ENCODE data around the gene OSMR.
A peak's percentile ranks its signal among the peaks of the same experiment; 100 is the strongest.
"Not testable (repeated sequence)": the region's sequence is repeated elsewhere in the genome, so short reads cannot be mapped to it uniquely, and the experiment has no call there.

Gene OSMR

DNA sequence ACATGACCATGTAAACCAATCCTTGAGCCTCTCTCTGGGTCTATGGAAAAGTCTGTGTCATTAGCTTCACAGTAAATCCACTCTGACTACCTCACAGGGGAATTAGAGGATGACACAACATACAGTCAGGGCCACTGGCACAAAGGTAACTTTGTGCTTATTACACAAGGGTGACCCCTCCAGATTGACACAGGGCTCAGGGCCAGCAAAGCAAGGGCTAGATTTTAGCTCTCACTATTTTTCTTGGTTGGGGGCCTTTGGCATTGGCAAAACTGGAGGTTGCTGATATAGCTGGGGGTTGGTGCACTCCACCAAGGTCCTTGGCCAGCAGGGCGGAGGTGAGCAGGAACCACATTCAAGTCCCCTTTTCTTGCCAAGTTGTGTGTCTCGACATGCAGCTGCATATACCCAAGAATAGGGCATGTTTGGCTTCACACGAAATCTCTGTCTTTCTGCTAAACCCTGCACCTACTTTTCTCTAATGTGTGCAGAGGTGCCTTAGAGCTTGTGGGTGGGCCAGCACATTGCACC lies 15.2 kb upstream of the OSMR start:
- no peak for DNase-seq (ENCODE audit: low read depth, low spot score)

DNA sequence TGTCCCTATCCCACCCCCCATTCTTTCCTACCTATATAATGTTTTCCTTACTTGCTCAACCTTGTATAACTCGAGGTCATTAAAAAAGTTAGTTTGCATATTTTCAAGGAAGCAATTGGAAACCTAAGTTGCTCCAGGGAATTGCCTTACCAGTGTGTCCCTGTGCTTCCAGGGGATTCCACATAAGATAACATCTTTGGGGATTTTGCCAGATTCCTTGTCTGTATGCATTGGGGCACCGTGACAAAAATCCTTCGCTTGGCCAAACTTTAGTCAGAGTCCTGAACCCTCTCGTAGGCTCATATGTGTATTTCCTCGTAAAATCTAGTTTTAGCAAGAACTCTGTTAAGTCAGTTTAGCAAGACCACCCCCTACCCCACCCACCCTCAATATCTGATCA lies 14.7 kb upstream of the OSMR start:
- no peak for DNase-seq (ENCODE audit: low read depth, low spot score)

DNA sequence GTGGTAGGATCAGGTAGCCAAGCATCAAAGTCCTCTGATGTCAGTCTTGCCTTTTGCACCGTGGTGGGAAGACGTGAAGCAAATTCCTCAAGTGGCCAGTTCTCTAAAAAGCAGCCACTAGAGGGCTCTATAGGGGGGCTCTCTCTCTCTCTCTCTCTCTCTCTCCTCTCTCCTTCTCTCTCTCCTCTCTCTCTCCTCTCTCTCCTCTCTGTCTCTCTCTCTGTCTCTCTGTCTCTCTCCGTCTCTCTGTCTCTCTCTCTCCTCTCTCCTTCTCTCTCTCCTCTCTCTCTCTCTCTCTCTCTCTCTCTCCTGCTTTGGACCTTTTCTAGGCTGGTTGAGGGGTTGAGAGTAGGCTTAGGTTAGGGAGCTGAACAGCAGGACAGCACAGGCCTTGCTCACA lies 13.9 kb upstream of the OSMR start:
- peak; percentile 64 for DNase-seq (ENCODE audit: low read depth, low spot score)

DNA sequence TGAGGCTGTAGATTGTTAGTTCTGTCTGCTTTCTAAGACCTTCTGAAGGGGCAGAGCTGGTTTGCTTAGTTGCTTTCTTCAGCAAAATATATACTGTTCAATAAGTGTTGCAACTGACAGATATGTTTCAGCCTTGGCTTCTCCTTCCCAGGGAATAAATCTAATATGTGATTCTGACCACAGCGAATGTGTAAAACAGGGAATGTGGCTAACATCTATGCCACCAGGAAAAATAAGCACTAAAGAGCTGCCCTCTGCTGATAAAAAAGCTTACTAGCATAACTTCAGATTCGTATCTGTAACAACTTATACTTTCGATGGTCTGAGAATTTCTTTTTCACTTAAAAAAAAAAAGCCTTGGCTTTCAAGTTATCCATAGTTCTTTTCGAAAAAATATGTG lies 13.0 kb upstream of the OSMR start:
- DNase-seq (ENCODE audit: low read depth, low spot score), result no peak

DNA sequence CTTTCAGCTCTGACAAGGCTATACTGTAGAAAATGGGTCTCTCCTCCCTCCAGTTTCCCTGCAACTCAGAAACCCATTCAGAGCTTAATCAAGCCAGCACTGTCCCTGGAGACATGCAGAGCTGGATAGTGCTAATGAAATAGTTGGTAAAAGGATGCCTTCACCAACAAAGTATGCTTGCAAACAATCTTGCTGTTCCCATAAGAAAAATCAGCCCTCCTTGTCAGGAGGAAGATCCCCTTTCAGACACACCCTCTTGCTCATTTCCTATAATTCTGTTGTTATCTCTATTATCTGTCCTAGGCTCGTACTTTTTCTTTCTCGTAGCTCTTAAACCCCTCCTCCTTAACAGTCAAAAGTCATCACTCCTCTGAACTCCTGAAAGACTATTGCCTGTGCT lies 9.9 kb upstream of the OSMR start:
- DNase-seq (ENCODE audit: low read depth, low spot score), result no peak

DNA sequence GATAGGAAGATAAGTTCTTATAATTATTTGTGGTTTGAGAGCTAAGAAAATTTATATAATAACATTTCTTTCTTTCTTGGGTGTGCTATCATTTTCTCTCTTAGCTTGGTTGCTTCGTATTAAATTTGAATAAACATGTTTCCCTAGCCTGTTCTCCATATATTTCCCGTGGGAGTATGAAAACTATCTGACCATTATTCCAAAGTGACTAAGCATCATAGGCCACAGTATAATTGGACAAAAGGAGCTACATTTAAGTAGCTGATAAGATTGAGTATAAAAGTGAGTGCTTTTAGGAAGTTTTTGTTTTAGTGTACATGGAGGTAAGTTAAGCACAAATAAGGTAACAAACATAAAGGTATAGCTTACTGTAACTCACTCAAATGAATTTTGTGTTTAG lies 8.4 kb upstream of the OSMR start:
- DNase-seq (ENCODE audit: low read depth, low spot score), result no peak

DNA sequence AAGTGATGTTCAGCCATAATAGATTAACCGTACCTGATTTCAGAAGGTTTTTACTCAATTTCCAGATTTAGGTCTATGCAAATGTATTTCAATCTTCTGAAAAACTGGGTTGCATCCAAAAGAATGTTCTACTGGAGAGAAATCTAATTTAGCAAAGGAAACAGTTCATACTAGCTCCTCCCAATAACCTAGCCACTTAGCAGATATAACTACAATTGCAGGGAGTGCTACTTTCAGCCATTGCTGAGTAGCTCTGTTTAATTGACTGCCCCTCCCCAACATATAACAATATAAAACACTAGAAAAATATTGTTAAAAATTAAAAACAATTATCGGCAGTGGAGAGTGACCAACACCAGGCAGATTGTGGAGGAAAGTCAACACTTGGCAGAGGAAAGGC lies 7.9 kb upstream of the OSMR start:
- no peak for DNase-seq (ENCODE audit: low read depth, low spot score)

DNA sequence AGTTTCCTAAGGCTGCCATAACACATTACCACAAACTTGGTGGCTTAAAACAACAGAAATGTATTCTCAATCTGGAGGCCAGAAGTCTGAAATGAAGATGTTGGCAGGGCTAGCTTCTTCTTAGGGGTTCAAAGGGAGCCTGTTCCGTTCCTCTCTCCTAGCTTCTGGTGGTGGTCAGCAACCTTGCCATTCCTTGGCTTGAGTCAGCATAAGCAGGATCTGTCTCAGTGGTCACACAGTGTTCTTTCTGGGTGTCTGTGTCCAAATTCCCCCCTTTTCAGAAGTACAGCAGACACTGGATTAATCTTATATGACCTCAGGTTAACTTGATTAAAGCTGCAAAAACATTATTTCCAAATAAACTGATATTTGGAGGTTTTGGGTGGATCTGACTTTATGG lies 2.1 kb upstream of the OSMR start:
- DNase-seq (ENCODE audit: low read depth, low spot score), result no peak

DNA sequence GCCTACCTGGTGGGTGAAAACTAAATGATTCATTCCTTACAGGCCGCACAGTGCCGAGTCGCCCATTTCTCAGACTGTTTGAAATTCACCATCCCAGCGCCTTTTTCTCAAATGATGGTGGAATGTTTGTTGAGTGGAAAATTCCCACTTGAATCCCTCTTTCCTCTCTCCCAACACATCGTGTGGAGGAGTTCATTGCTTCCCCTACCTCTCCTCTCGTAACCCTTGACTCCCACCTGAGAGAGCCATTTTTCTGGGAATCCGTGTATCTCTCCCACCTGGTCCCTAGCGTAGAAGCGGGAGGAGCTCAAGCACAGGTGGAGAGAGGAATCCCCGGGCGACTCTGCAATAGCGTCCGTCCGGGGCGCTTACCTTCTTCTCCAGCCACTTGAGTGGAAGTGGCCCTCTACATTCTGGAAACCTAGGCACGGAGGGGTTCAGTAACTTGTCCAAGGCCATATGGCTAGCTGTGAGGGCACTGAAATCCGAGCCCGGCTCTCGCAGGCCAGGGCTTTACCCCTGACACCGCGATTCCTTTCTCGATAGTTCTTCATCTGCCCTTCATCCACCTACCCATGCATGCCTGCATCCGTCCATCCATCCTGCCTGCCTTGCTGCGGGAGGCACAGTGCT lies 683 bp downstream of the OSMR start:
- peak; percentile 6 for DNase-seq (ENCODE audit: low read depth, low spot score)

DNA sequence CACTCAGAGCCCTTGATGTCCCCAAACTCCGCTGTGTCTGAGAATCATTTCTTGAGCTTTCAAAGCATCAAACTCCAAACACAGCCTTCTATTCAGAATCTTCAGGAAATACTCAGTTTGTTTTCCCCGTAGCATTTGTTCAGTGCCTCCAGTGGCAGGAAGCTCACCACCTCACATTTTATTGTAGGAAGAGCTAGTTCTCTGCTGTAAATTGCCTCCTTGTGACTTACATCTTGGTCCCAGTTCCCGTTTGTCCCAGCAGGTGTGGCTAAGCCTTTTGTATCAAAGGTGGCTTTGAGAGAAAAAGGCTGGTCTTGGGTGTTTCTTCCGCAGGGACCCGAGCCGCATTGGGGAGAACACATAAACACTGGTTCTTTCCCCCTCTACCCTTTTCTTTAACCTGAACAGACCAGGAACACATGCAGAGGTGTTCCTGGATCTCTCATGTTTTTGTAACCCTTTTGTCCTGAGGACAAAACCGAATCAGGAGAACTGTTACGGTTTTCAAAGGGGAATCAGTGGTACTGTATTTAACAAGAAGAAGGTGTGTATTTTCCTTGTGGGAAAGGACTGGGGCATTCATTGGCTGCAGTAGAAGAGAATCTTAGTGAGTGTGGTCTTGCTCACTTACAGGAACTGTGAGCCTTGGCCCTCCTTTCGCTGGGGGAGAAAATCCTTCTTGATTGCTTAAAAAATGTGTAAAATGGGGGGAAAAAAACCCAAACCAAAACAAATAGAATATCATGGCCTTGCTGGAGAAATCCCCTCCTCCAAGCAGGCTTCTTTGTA lies 1.9 kb downstream of the OSMR start:
- DNase-seq (ENCODE audit: low read depth, low spot score), result no peak

DNA sequence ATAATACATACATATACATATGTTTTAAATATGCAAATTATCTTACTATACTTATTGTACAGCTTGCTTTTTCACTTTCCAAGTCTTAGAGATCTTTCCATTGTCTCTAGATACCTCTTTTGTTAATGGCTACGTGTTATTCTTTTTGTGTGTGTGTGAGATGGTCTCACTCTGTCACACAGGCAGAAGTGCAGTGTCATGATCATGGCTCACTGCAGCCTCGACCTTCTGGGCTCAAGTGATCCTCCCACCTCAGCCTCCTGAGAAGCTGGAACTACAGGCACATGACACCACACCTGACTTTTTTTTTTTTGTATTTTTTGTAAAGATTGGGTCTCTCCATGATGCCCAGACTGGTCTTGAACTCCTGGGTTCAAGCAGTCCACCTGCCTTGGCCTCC lies 2.8 kb downstream of the OSMR start:
- DNase-seq (ENCODE audit: low read depth, low spot score), result no peak

DNA sequence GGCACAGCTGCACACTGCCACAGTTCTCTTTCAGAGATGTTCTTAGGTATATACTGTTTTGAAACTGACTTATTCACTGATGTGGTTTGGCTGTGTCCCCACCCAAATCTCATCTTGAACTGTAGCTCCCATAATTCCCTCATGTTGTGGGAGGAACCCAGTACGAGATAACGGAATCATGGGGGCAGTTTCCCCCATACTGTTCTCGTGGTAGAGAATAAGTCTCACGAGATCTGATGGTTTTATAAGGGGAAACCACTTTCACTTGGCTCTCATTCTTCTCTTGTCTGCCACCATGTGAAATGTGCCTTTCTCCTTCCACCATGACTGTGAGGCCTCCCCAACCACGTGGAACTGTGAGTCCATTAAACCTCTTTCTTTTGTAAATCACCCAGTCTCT lies 5.8 kb downstream of the OSMR start:
- not testable (repeated sequence) for DNase-seq (ENCODE audit: low read depth, low spot score)

DNA sequence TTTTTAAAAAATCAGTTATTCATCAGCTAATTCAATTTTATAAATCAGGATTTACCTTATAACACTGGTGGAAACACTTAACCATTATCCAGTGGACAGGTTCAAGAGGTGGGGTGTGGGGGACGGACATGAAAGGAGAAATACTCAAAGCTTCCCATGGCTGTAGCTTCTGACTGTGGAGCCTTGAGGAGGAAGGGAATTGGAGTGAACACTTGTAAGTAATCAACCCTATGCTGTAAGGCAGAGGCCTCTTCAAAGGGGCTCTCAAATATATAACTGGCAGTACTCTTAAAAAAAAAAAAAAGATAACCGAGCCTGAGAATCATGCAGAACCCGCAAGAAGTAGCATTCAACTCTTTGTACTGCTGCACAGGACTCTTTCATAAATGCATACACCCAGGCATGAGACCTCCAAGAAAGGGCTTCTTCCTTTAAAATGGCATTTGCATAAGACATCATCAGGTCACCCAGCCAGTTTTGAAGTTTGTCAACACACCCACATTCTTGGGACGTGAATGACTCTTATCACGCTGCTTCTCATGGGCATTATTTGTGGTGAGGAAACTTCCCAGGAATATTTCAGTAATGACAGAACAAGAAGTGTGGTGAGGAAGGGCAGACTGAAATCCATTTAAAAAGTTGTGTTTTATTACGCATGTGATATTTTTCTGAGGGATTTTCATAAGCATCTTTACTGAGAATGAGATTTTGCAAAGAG lies 8.1 kb downstream of the OSMR start:
- no peak for DNase-seq (ENCODE audit: low read depth, low spot score)

DNA sequence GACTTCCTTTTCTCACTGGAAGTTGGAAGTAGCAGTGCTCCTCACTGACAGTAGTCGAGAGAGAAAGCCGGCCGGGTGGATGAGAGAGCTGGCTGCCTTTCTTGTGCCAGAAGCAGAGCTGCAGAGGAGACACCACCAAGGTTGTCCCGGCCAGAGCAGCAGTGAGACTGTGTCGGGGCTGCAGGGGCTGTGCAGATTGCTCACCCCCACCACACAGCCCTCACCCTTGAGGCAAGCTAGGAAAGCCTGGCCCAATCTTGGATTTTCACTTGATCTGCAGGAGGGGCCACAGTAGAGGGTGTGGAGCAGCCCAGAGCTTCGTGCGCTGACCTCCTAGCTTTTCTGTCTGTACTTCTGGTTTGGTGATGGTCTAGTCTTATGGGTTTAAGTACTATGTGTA lies 9.1 kb downstream of the OSMR start:
- no peak for DNase-seq (ENCODE audit: low read depth, low spot score)

DNA sequence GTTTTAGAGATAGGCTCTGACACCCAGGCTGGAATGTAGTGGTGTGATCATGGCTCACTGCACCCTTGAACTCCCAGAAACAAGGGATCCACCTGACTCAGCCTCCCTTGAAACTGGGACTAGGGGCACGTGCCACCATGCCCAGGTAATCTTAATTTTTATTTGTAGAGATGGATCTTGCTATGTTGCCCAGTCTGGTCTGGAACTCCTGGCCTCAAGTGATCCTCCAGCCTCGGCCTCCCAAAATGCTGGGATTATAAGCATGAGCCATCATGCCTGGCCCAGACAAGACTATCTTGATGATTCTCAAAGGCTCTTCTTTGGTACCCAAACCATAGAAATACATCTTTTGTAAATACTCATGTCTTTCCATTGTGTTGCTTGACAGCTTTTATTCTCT lies 10.8 kb downstream of the OSMR start:
- DNase-seq (ENCODE audit: low read depth, low spot score), result no peak

DNA sequence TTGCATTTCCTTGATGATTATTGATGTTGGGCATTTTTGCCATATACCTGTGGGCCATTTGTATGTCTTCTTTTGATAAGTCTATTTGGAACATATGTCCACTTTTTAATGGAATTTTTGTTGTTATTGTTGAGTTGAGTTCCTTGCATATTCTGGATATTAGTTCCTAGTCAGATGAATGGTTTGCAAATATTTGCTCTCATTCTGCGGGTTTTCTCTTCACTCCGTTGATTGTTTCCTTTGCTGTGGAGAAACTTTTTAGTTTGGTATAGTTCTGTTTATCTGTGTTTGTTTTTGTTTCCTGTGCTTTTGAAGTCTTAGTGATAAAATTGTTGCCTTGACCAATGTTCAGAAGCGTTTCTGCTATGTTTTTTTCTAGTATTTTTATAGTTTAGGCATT lies 13.0 kb downstream of the OSMR start:
- DNase-seq (ENCODE audit: low read depth, low spot score), result no peak

DNA sequence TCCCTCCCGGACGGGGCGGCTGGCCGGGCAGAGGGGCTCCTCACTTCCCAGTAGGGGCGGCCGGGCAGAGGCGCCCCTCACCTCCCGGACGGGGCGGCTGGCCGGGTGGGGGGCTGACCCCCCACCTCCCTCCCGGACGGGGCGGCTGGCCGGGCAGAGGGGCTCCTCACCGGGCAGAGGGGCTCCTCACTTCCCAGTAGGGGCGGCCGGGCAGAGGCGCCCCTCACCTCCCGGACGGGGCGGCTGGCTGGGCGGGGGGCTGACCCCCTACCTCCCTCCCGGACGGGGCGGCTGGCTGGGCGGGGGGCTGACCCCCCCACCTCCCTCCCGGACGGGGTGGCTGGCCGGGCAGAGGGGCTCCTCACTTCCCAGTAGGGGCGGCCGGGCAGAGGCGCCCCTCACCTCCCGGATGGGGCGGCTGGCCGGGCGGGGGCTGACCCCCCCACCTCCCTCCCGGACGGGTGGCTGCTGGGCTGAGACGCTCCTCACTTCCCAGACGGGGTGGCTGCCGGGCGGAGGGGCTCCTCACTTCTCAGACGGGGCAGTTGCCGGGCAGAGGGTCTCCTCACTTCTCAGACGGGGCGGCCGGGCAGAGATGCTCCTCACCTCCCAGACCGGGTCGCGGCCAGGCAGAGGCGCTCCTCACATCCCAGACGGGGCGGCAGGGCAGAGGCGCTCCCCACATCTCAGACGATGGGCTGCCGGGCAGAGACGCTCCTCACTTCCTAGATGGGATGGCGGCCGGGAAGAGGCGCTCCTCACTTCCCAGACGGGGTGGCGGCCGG lies 16.4 kb downstream of the OSMR start:
- DNase-seq (ENCODE audit: low read depth, low spot score), result not testable (repeated sequence)

DNA sequence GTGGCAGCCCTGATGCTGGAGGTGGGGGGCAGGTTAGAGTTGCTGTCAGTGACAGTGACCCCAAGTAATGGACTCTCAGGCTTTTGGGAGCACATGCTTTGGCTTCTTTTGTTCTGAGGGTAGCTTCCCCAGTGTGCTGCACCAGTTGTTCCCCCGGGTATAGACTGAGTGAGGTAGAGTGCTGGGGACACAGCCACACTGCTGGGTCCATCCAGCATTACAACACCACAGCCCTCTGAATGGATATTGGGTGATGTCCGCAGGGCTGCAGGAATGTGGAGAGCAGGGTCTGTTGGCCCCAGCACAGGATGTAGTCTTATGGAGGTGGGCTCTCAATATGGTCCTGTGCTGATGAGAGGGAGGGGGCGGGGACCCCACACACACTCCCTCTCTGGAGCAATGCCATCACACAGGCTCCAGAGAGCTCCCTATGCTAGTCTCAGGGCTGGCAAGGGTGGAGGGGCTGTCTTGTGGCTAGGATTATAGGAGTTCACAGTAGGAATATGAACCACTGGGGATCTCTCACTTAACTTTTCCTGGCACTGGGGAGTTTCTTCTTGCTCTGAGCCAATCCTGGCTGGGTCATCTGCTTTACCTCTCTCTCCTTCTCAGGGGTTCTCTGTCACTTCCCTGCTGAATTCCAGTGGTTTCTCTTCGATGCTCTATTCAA lies 20.7 kb downstream of the OSMR start:
- no peak for DNase-seq (ENCODE audit: low read depth, low spot score)

DNA sequence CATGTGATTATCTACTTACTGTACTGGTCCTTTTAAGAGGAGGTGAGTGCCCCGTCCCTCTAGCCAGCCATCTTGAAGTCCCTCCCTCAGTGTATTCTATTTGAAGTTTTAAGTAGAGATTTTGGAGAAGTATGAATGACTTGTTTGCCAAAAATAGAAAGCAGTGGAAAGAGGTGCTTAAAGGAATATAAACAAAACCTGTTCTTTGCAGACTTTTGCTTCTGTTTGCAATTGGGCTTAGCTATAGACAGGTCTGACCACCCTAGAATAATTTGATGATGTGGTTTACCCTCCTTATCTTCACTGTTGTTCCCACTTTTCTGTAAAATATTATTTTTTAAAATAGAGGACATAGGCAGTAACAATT lies 21.2 kb downstream of the OSMR start:
- DNase-seq (ENCODE audit: low read depth, low spot score), result no peak

DNA sequence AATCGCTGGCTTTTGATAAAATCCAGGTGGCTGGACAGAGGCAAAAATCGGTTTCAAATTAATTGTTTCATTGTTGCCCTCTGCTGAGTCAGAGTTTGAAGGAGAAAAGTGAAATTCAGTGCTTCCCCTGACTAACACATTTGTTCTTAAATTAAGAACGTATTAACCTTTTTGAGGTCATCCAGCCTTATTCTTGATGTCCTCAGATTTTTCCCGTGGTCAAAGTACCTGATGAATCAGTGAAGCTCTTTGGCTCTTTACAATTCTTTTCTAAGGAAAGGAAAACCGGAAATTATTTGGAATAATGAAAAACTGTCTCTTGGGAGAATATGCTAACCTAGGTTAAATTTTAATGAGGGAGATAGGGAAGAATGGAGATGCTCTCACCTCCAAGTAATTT lies 21.6 kb downstream of the OSMR start:
- DNase-seq (ENCODE audit: low read depth, low spot score), result no peak

DNA sequence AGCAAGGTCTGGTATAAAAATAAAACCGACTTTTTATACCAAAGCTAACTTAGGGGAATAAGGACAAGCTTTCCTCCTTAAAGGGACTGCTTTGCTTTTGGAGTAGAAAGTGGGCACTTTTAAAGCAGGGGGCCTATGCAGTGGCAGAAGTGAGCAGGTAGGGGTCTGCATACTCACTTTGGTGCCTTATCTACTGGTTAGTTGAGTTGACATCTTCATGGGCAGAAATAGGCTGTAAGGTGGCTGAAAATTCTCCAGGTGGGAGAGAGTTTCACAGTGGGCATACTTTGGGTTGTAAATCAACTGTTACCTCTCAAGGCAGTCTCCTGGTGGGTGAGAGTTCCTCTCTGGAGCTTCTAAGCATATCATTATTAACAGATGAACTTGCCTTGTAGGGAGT lies 24.8 kb downstream of the OSMR start:
- no peak for DNase-seq (ENCODE audit: low read depth, low spot score)

Data from ELF-1 (cell line).